Astrocyte (in vitro differentiated cells and primary cell): ENCODE data around the gene RGS14. TPM values are rescaled to one million over a fixed set of nuclear protein-coding genes. Genes with fewer than 3 reads are reported as not detected.

Experiments used
- DNase-seq: peaks from one replicate; pipeline ENCODE4 v3.0.0-alpha.2; 2010; ENCODE audit warnings: low read depth
- FAIRE-seq: peaks from 2 replicates; lab custom pipeline; 2011; peaks lifted over from hg19 to GRCh38; lab: Jason Lieb, UNC
- H2AFZ ChIP-seq: 2 replicates; pipeline ENCODE4 v1.6.0; 2012; ENCODE audit warnings: low read depth, low read length, inconsistent platforms
- H3K27ac ChIP-seq: 2 replicates; pipeline ENCODE4 v1.5.1; 2011; ENCODE audit warnings: low read depth, low read length, inconsistent platforms
- H3K27me3 ChIP-seq: 2 replicates; pipeline ENCODE4 v1.6.0; 2011; ENCODE audit warnings: low read length, inconsistent platforms; ENCODE audit not compliant: insufficient read depth
- H3K36me3 ChIP-seq: 2 replicates; pipeline ENCODE4 v1.5.1; 2011; ENCODE audit warnings: low read length, inconsistent platforms; ENCODE audit not compliant: insufficient read depth
- H3K4me1 ChIP-seq: 2 replicates; pipeline ENCODE4 v1.5.1; 2011; ENCODE audit warnings: low read length, inconsistent platforms; ENCODE audit not compliant: insufficient read depth
- H3K4me2 ChIP-seq: 2 replicates; pipeline ENCODE4 v1.6.0; 2012; ENCODE audit warnings: low read length, inconsistent platforms
- H3K4me3 ChIP-seq: 2 replicates; pipeline ENCODE4 v1.5.1; 2011; ENCODE audit warnings: low read depth, mild to moderate bottlenecking, low read length, inconsistent platforms; ENCODE audit not compliant: insufficient read depth
- H3K79me2 ChIP-seq: 2 replicates; pipeline ENCODE4 v1.6.0; 2012; ENCODE audit warnings: mild to moderate bottlenecking, low read length, inconsistent platforms; ENCODE audit not compliant: insufficient read depth
- H3K9ac ChIP-seq: 2 replicates; pipeline ENCODE4 v1.6.0; 2012; ENCODE audit warnings: mild to moderate bottlenecking, low read length, inconsistent platforms
- H3K9me3 ChIP-seq: 2 replicates; pipeline ENCODE4 v1.5.1; 2012; ENCODE audit warnings: low read depth, mild to moderate bottlenecking, low read length, inconsistent platforms; ENCODE audit not compliant: insufficient read depth
- H4K20me1 ChIP-seq: 2 replicates; pipeline ENCODE4 v1.6.0; 2012; ENCODE audit warnings: low read length, inconsistent platforms; ENCODE audit not compliant: insufficient read depth
- H3K27ac Mint-ChIP-seq: one replicate; pipeline ENCODE4 v1.8.0; 2021; ENCODE audit warnings: mild to moderate bottlenecking, mixed read lengths; ENCODE audit not compliant: unreplicated experiment
- H3K27me3 Mint-ChIP-seq: one replicate; pipeline ENCODE4 v1.8.0; 2021; ENCODE audit warnings: low read depth, mixed read lengths; ENCODE audit not compliant: unreplicated experiment
- H3K36me3 Mint-ChIP-seq: one replicate; pipeline ENCODE4 v1.8.0; 2021; ENCODE audit warnings: low read depth, mixed read lengths; ENCODE audit not compliant: unreplicated experiment
- H3K4me1 Mint-ChIP-seq: one replicate; pipeline ENCODE4 v1.8.0; 2021; ENCODE audit warnings: low read depth, mixed read lengths; ENCODE audit not compliant: unreplicated experiment
- H3K4me3 Mint-ChIP-seq: one replicate; pipeline ENCODE4 v1.8.0; 2021; ENCODE audit warnings: mild to moderate bottlenecking, moderate library complexity, mixed read lengths; ENCODE audit not compliant: unreplicated experiment
- H3K9me3 Mint-ChIP-seq: one replicate; pipeline ENCODE4 v1.8.0; 2021; ENCODE audit warnings: mild to moderate bottlenecking, mixed read lengths; ENCODE audit not compliant: unreplicated experiment
- CTCF ChIP-seq: IDR thresholded peaks from 2 replicates; pipeline ENCODE4 v1.5.1; 2011; ENCODE audit warnings: low read depth, mild to moderate bottlenecking, inconsistent platforms, low read length, moderate library complexity; ENCODE audit not compliant: insufficient read depth
- EZH2 ChIP-seq: IDR thresholded peaks from 2 replicates; pipeline ENCODE4 v1.6.1; 2012; ENCODE audit warnings: mild to moderate bottlenecking, low read length, inconsistent platforms; ENCODE audit not compliant: insufficient read depth
- total RNA-seq: library from RNA; stranded (reverse); gene quantifications from 2 replicates; pipeline ENCODE4 v1.2.1, GENCODE V29; 2021

The RGS14 gene
- total RNA-seq, 1 donor from 2014 or later = 7.8 TPM

GRCh38 chr5:177390363-177391300, 32.9 kb downstream of the RGS14 start:
- Mint-ChIP-seq H3K27ac (peak overlapping the region; percentile 86), H3K4me3 (peak overlapping the region; percentile 54)
- H3K79me2 ChIP-seq = no peaks in the 10 kb centered on the region

GRCh38 chr5:177392765-177393164, 35.0 kb downstream of the RGS14 start:
- no peak overlapping the region for H3K4me2 ChIP-seq
- no peak overlapping the region for H2AFZ ChIP-seq
- Mint-ChIP-seq H3K4me1 (peaks cover 23% of the 10 kb centered on the region), H3K9me3 (peaks cover 1% of the 10 kb centered on the region), H3K27me3 (peaks cover 42% of the 10 kb centered on the region), H3K4me3 (no peak overlapping the region), H3K36me3 (no peaks in the 10 kb centered on the region), H3K27ac (no peak overlapping the region)
- no peaks in the 10 kb centered on the region for H3K79me2 ChIP-seq
- H3K4me1 ChIP-seq = peaks cover 19% of the 10 kb centered on the region
- H3K27ac ChIP-seq = no peak overlapping the region
- no peaks in the 10 kb centered on the region for H3K9me3 ChIP-seq
- H3K9ac ChIP-seq = no peak overlapping the region
- H4K20me1 ChIP-seq = peaks cover 17% of the 10 kb centered on the region
- no peak for TF ChIP-seq CTCF
- no peak for TF ChIP-seq EZH2
- FAIRE-seq (no peak), DNase-seq (no peak)
- H3K27me3 ChIP-seq = peaks cover 6% of the 10 kb centered on the region
- H3K4me3 ChIP-seq = no peak overlapping the region
- H3K36me3 ChIP-seq = no peaks in the 10 kb centered on the region

More at GRCh38 chr5:177390363-177391300, 32.9 kb downstream of the RGS14 start:
- Histone ChIP-seq H2AFZ (peak overlapping the region; percentile 64), H3K9ac (peak overlapping the region; percentile 53), H3K4me2 (peak overlapping the region; percentile 77), H3K27me3 (no peaks in the 10 kb centered on the region), H3K36me3 (no peaks in the 10 kb centered on the region), H4K20me1 (peaks cover 17% of the 10 kb centered on the region), H3K4me1 (peaks cover 19% of the 10 kb centered on the region), H3K9me3 (no peaks in the 10 kb centered on the region), H3K4me3 (no peak overlapping the region), H3K27ac (no peak overlapping the region)
- peaks cover 1% of the 10 kb centered on the region for H3K9me3 Mint-ChIP-seq
- TF ChIP-seq CTCF (peak; percentile 94), EZH2 (no peak)
- H3K4me1 Mint-ChIP-seq = peaks cover 23% of the 10 kb centered on the region
- FAIRE-seq (no peak), DNase-seq (peak; percentile 54)
- peaks cover 34% of the 10 kb centered on the region for H3K27me3 Mint-ChIP-seq
- H3K36me3 Mint-ChIP-seq = no peaks in the 10 kb centered on the region
